Ovary (tissue), 3 donors: ENCODE results near the gene GTF2A1.
A peak's percentile ranks its signal among the peaks of the same experiment; 100 is the strongest.

Experiments
- CTCF ChIP-seq, 3 donors: fragments of 450-650 bp in 2 of 3; fragments of 200-600 bp in 1 of 3; IDR thresholded peaks; one replicate each; pipeline versions ENCODE4 v1.5.1 to v1.8.0; 2016 to 2022; ENCODE audit warnings: antibody characterized with exemption in 3 of 3, mild to moderate bottlenecking in 1 of 3
- EP300 ChIP-seq: sonication (generic); formaldehyde crosslinking; IDR thresholded peaks from one replicate; pipeline ENCODE4 v1.6.1; 2017; ENCODE audit warnings: antibody characterized with exemption
- POLR2A ChIP-seq: fragments of 450-650 bp; IDR thresholded peaks from one replicate; pipeline ENCODE4 v1.6.1; 2017; ENCODE audit warnings: antibody characterized with exemption, mild to moderate bottlenecking, moderate library complexity
- donor health status: DM: no; HTN: no; CAD: no.

DNA sequence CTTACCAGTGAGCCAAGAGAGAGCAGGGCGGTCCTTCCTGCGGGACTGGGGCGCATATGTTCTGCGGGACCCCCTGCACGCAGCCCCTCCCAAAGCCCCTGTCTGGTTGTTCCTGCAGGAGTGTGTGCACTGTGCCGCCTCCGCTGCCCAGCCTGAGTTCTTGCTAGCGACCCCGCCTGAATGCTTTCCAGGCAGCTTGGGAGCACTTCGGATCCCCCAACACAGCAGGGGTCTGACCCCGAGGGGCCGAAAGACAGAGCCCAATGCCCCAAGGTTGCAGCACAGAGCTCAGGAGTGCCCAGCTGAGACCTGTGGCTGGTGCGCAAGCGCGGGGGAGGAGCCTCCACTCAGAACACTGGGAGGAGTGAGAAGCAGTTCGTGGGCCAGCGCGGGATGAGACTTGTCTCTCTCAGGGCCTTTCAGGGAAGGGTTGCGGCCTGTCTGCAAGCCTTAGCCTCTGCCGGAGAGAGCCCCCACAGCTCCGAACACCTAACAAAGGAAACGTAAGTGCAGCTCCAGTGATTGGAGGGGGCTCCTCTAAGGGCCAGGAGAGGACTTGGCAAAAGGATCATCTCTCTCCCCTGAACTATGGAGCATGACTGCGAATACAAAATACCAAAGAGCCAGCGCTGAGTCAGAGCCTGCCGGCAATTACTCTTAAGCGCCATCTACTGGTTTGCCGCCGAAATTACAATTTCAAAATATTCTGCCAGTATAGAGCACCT lies 50.5 kb downstream of the GTF2A1 start:
- peak; percentile 76 to 98 (median 84) for TF ChIP-seq CTCF (IDR thresholded peaks at IDR 0.05)
- peak; percentile 84 for TF ChIP-seq POLR2A
- TF ChIP-seq EP300 = no peak
